Mucosa of rectum (tissue), 2 donors: Measurements from ENCODE around the gene NEDD4L.

ENCODE experiments used
- H3K27ac ChIP-seq, 2 donors: one replicate each; pipeline ENCODE4 v1.7.0; 2013; ENCODE audit warnings: inconsistent platforms in 2 of 2, low read depth in 2 of 2, low read length in 2 of 2
- H3K27me3 ChIP-seq, 2 donors: one replicate each; pipeline ENCODE4 v1.7.0; 2013; ENCODE audit warnings: low read length in 2 of 2; ENCODE audit not compliant: control insufficient read depth in 2 of 2, insufficient read depth in 2 of 2
- H3K36me3 ChIP-seq, 2 donors: one replicate each; pipeline ENCODE4 v1.7.0; 2013; ENCODE audit warnings: low read length in 2 of 2; ENCODE audit not compliant: control insufficient read depth in 2 of 2, insufficient read depth in 2 of 2
- H3K4me1 ChIP-seq, 2 donors: one replicate each; pipeline ENCODE4 v1.7.0; 2013; ENCODE audit warnings: low read length in 2 of 2, mild to moderate bottlenecking in 1 of 2; ENCODE audit not compliant: control insufficient read depth in 2 of 2, insufficient read depth in 2 of 2
- H3K4me3 ChIP-seq, 2 donors: one replicate each; pipeline ENCODE4 v1.7.0; 2013; ENCODE audit warnings: low read length in 2 of 2
- H3K9ac ChIP-seq, 2 donors: one replicate each; pipeline ENCODE4 v1.7.0; 2013; ENCODE audit warnings: low read length in 2 of 2, low read depth in 1 of 2, mild to moderate bottlenecking in 1 of 2
- H3K9me3 ChIP-seq, 2 donors: one replicate each; pipeline ENCODE4 v1.7.0; 2013; ENCODE audit warnings: low read length in 2 of 2; ENCODE audit not compliant: control insufficient read depth in 2 of 2
- donor health status: healthy.
- donor health status: Normal muscosa, but diverticular disease.

NEDD4L gene

GRCh38 chr18:58438958-58439300 lies 394.9 kb downstream of the NEDD4L start:
- H3K36me3 ChIP-seq = no peaks in the 10 kb centered on the region
- no peaks in the 10 kb centered on the region for H3K27me3 ChIP-seq
- H3K9ac ChIP-seq = no peak overlapping the region
- H3K27ac ChIP-seq = no peak overlapping the region
- H3K9me3 ChIP-seq = no peaks in the 10 kb centered on the region
- H3K4me1 ChIP-seq = peaks cover 4 to 10% of the 10 kb centered on the region in 2 donors
- H3K4me3 ChIP-seq = peak overlapping the region; percentile 51 to 69

GRCh38 chr18:58443671-58444070 lies 399.6 kb downstream of the NEDD4L start:
- Histone ChIP-seq H3K27me3 (no peaks in the 10 kb centered on the region), H3K4me3 (no peak overlapping the region), H3K9me3 (no peaks in the 10 kb centered on the region), H3K4me1 (peaks cover 0 to 4% of the 10 kb centered on the region in 2 donors), H3K27ac (no peak overlapping the region), H3K36me3 (no peaks in the 10 kb centered on the region), H3K9ac (no peak overlapping the region)

GRCh38 chr18:58446391-58447060 lies 402.5 kb downstream of the NEDD4L start:
- Histone ChIP-seq H3K9ac (no peak overlapping the region), H3K27me3 (no peaks in the 10 kb centered on the region), H3K9me3 (no peaks in the 10 kb centered on the region), H3K27ac (no peak overlapping the region), H3K4me3 (no peak overlapping the region), H3K36me3 (no peaks in the 10 kb centered on the region), H3K4me1 (no peaks in the 10 kb centered on the region)

- Histone ChIP-seq H3K9me3 (no peaks in the 10 kb centered on the region), H3K4me3 (no peak overlapping the region), H3K27ac (no peak overlapping the region), H3K27me3 (no peaks in the 10 kb centered on the region), H3K9ac (no peak overlapping the region), H3K4me1 (no peaks in the 10 kb centered on the region), H3K36me3 (no peaks in the 10 kb centered on the region)
These were observed 403.5 kb downstream of the NEDD4L start for GRCh38 chr18:58447402-58448095.

- Histone ChIP-seq H3K36me3 (no peaks in the 10 kb centered on the region), H3K9ac (no peak overlapping the region), H3K4me1 (no peaks in the 10 kb centered on the region), H3K27me3 (no peaks in the 10 kb centered on the region), H3K27ac (no peak overlapping the region), H3K9me3 (no peaks in the 10 kb centered on the region), H3K4me3 (no peak overlapping the region)
These were observed 405.4 kb downstream of the NEDD4L start for GRCh38 chr18:58449464-58449863.
